GM21367 (cell line): Measurements from ENCODE around the gene FAM161B.
"Not testable (repeated sequence)": the region's sequence is repeated elsewhere in the genome, so short reads cannot be mapped to it uniquely, and the experiment has no call there.

Experiments
- ATAC-seq: cut with Tn5 transposase; IDR thresholded peaks from one replicate; pipeline ENCODE4 v1.9.1; 2021; ENCODE audit not compliant: unreplicated experiment

Gene FAM161B

DNA sequence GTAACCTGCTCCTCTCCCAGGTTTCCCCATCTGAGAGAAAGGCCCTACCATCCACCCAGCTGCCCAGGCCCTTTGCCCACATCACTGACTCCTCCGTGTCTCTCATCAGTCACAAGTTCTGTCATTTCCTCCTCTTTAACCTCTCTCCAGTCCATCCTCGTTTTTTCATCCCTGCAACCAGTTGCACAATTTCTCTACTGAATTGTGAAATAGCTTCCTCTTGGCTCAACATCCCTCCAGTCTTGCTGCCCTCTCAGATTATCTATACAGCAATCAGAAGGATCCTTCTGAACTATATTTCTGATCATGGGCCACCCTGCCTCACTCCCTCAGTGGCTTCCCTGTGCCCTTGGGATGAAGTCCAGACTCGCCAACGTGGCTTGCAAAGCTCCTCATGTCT lies 6.8 kb downstream of the FAM161B start:
- no peak for ATAC-seq

GRCh38 chr14:73942180-73942579 lies 7.7 kb downstream of the FAM161B start:
- no peak for ATAC-seq

GRCh38 chr14:73937012-73937411 lies 12.9 kb downstream of the FAM161B start:
- no peak for ATAC-seq

GRCh38 chr14:73936548-73936947 lies 13.3 kb downstream of the FAM161B start:
- no peak for ATAC-seq

GRCh38 chr14:73935666-73936065 lies 14.2 kb downstream of the FAM161B start:
- no peak for ATAC-seq

DNA sequence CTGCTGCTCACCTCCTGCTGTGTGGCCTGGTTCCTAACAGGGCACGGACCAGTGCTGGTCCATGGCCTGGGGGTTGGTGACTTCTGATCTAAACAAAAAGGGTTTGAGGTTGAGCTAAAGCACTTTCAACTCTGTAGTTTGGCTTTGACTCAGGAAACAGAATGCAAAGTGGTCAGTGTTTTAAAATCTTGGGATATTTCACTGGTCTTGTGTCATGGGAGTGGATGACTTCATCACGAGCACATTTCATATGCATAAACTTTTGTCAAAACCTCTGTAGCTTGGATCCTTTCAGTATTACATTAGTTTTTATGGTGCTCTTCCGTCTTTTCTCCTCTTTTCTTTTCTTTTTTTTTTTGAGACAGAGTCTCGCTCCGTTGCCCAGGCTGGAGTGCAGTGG lies 25.6 kb downstream of the FAM161B start:
- no peak for ATAC-seq

GRCh38 chr14:73919457-73919856 lies 30.4 kb downstream of the FAM161B start:
- ATAC-seq, result not testable (repeated sequence)

DNA sequence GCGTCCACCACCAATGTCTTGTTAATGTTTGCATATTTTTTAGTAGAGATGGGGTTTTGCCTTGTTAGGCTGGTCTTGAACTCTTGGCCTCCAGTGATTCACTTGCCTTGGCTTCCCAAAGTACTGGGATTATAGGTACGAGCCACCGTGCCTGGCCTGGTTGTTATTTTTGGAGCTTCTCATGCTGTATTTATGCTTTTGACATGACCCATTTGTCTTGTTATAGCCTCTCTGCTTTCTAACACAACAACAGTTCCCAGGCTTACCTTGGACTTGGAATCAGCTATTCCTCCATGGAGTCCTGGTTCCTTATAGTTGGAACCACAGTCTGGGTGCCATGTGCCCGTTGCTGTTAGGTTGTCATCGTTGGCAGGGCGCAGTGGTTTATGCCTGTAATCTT lies 33.6 kb downstream of the FAM161B start:
- ATAC-seq, result no peak

- ATAC-seq, result no peak
Observed at GRCh38 chr14:73913256-73913655, 36.6 kb downstream of the FAM161B start.

DNA sequence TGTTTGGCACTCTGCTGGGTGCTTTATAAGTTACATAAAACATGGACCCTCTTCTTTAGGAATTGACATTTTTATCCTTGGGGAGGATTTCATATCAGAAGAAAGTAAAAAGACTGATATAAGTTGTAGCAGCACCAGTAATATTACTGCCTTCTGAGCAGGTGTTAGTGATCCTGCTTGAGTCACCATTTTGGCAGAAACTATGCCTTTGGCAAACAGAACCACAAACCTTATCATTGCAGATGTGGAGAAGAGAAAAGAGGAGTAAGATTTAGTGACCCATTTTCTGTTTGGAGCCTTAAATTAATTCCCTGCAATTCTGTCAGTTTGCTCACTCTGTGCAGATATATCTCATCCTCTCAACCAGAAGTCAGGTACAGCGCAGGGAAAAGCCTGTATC lies 40.2 kb downstream of the FAM161B start:
- ATAC-seq, result no peak

DNA sequence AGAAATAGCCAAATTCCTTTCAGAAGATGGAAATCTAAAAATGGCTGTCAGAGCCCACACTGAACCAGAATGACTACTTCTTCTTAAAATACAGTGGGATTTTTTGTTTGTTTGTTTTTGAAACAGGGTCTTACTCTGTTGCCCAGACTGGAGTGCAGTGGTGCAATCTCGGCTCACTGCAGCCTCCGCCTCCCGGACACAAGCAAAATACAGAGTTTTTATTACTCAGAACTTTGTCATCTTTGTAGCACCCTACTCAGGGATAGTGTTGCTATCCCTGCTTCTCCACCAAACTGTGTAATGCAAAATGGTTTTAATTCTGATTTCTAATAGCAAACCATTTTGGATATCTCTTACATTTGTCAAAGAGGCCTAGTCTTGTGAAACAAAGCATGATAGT lies 46.9 kb downstream of the FAM161B start:
- ATAC-seq, result no peak

GRCh38 chr14:73896521-73896920 lies 53.4 kb downstream of the FAM161B start:
- no peak for ATAC-seq

DNA sequence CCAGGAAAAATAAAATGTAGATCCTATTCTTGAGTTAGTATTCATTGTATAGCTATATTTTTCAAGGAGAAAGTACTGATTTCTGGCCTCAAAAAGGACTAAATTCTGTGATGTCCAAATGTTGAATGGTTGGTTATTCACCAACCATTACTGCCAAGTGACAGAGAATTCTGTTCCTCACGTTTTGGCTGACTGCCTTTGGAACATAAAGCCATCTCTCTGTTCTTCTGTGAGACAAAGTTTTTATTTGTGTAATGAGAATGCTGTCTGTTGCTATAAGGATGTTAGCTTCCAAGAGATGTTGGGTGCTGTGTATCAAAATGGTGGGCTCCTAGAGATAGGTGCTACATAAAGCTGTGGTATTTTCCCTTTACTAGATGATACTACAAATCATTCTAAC lies 54.0 kb downstream of the FAM161B start:
- ATAC-seq, result no peak

- not testable (repeated sequence) for ATAC-seq
Observed at GRCh38 chr14:73894180-73894687, 55.7 kb downstream of the FAM161B start.

DNA sequence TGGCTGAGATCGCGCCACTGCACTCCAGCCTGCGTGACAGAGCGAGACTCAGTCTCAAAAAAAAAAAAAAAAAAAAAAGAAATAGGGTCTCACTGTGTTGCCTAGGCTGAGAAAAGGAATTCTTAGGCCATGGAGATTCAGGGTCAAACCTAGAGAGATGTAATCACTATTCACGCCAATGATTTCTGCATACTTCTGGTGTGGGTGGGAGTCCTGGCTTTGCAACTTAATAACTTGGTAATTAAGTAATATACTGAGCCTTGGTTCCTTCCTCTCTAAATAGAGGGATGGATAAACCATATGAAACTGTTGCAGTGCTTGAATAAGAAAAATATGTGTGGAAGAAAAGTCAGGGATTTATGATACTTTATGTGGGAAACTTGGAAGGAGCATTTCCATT lies 60.5 kb downstream of the FAM161B start:
- no peak for ATAC-seq

DNA sequence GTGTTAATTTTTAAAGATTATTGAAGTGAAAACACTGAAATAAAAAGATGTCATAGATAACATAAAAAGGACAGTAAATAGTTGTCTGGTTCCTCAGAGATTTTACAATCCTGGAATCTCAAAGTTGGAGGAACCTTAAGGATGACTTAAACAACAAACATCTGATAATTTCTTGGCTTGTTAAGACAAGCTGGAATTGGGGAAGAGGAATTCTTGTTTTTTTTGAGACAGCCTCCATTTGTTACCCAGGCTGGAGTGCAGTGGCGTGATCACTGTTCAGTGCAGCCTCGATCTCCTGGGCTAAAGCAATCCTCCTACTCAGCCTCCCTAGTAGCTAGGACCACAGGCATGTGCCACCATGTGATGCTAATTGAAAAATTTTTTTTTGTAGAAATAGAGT lies 60.9 kb downstream of the FAM161B start:
- ATAC-seq, result no peak

GRCh38 chr14:73888460-73888725 lies 61.5 kb downstream of the FAM161B start:
- no peak for ATAC-seq

DNA sequence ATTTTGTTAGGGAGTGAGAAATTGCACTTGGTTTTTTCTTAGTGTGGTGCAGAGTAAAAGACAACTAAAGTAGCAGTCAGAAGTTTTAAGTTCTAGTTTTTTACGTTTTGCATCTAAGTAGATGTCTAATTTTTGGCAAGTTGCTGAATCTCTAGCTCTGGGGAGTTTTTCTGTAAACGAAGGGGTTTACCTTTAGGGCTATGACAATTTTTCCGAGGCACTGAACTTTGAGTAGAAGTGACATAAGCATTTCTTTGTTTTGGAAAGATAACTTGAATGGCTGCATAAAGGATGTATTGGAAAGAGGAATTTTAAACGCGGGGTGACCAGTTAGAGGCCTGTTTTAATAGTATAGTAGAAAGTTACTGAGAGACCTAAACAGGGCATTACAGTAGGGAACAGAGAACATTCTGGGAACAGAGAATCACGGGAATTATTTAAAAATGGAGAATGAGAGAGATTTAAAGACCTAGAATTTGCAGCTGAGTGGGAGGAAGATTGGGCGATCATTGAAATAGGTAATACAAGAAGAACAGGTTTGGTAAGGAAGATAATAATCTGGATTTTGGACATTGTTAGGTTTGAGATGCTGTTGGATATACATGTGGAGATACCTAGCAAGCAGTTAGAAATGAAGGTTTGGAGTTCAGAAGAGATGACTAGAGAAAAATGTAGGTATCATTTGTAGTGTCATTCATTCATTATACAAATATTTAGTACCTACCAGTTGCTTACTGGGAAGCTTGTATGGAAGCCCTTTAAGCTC lies 62.0 kb downstream of the FAM161B start:
- ATAC-seq, result no peak

GRCh38 chr14:73887318-73887616 lies 62.6 kb downstream of the FAM161B start:
- ATAC-seq, result no peak

DNA sequence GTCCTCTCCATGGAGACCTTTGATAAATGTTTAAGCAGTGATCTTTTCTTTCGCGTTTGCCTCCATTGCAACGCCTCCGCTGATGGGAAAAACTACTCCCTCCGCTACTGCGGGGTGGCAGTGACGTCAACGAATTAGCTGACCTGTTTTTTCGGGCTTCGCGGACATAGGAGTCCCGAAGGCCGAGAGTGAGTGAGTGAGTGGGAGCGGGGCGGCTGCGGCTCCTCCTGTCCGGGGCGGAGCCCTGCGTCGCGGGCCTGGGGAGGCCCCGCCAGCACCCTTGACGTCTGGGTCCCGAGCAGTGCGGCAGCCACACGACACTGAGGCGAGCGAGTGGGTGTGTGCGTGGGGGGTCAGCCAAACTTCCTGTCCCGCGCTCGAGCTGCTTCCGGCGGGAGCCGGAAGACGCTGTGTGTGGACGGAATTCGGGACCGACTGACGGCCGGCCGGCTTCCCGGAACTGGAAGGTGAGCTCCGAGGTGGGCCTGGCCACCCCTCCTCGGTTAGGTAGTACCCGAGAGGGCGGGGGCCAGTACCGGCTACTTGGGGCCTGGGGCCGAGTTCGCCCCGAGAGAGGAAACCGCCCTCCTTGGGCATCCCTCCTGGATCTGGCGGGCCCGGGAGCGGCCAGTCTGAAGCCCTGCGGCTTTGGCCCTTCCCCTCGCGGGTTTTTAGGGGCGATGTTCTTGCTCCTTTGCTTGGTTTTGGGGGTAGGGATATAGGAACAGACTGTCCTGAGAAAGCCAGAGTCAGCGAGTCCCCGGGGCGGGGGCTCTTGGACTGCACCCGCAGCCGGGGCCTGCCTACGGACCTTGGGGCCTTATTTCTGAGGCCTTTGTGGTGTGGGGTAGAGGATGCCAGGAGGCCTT lies 63.2 kb downstream of the FAM161B start, which contains the start of gene ZNF410:
TSS of gene ZNF410 (plus strand) at position 411 of the 869 bp plus-strand sequence. CDS start 5,317 bp downstream, outside the sequence.
- ATAC-seq, result peak; percentile 88

DNA sequence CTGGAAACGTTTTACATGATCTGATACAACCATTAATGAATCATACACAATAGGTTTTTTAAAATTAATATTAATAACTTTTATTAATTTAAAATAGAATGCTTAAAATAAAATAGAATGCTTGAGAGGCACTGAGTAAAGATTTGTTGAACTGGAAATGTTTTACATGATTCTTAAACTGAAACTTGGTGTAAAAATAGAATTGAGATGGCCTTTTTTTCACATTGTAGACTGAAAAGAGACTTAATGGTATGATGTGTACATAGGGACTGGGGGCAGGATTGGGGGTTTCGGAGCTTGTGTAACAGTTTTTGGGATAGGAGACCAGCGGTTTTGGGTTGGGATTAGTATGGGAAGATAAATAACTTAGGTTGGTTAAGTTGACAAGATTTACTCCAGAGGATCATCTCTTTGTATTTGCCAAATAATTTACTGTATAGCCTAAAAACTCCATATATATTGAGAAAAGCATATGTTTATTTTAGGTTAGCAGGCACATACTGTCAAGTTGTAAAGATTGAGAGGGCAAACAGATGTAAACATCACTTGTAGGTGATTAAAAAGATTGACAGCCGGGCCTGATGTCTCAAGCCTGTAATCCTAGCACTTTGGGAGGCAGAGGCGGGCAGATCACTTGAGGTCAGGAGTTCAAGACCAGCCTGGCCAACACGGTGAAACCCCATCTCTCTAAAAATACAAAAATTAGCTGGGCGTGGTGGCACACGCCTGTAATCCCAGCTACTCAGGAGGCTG lies 65.3 kb downstream of the FAM161B start:
- no peak for ATAC-seq
